Posterior vena cava (tissue), 2 donors: ENCODE data around the gene OR10G7. TPM values are rescaled to one million over a fixed set of nuclear protein-coding genes. Genes with fewer than 3 reads are reported as not detected.

Source experiments
- DNase-seq: peaks from one replicate; pipeline ENCODE4 v3.0.0-alpha.2; 2020; ENCODE audit warnings: low spot score
- intact Hi-C, 2 donors: fragments of 100-400 bp; cut with DNase I; formaldehyde crosslinking; loops; one replicate each; pipeline versions ENCODE4 v1.14.1 to v1.14.2; 2022 to 2023
- long read RNA-seq, 2 donors: library from polyadenylated mRNA; unstranded; transcript quantifications; one replicate each; pipeline ENCODE4 v2.0.0, GENCODE V29; 2020 to 2021
- total RNA-seq, 2 donors: library from RNA; stranded (reverse); fragmentation: NEBNext Ultra II Directional; extraction: Animal tissue kit (Norgen Biotek cat#: 25700); gene quantifications; one replicate each; pipeline ENCODE4 v1.2.1, GENCODE V29; 2021
- donor health status: DM: yes; HTN: yes; CAD: no.
- donor health status: DM: yes; HTN: yes; CAD: no.

Gene OR10G7, protein sequence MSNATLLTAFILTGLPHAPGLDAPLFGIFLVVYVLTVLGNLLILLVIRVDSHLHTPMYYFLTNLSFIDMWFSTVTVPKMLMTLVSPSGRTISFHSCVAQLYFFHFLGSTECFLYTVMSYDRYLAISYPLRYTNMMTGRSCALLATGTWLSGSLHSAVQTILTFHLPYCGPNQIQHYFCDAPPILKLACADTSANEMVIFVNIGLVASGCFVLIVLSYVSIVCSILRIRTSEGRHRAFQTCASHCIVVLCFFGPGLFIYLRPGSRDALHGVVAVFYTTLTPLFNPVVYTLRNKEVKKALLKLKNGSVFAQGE
- total RNA-seq: not detected
- long read RNA-seq, donor 1: 0 reads
- long read RNA-seq, donor 2: 0 reads

DNA sequence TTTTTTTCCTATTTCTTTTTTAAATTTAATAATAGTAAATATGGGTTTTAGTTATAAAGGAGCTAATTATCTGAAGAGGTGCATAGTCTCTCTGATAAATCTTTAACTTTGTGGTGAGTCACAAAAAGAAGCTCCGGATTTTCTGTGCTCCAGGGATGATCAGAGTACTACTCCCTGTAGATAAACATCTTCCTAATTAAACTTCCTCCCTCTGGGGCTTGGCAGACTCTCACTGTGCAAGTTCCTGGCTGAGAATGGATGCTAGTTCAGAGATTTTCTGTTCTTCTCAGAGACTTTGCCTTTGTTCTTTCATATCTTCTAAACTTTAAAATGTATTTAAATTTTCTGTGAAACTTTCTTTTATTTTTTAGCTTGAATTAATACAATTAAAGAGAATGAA, at the start of gene OR10G7:
OR10G7 (minus strand) TSS at position 72 of the 400 bp plus-strand sequence. CDS start 2,324 bp downstream, outside the sequence.
- intact Hi-C loops: no loop called here

DNA sequence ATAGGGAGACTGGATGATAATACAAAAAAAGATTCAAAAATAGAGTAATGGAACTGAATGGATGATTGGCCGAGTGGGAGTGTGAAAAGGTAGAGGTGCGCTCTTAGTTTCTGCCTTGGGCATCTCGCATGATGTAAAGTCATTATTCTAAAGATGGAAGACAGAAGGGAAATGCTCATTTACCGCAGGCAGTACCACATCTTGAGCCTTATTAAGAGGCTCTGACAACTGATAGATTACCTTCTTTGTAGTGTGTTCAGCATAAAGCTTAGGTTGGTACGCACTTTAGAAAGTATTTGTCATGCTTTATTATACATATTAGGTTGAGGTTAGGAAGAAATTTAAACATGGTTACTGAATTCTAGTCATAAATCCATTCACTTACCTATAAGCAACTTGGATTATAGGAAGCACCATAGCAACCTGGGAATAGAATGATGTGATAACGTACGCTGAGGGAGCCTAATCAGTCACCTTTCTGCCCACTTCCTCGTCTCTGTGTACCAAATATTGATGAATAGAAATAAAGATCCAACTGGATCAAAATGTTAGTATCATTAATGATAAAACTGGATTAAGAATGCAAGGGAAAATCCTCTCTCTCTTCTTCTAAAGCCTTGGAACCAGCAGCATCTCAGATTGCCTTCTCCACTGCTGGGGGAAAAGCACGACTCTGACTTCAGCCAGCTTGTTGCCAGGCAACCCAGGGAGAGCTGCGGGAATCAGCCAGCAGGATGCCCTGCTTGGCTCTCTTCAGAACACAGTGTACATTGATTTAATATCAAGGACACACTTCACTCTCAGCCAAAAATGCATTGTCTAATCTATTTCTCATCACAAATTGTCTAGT, 45.1 kb upstream of the OR10G7 start:
- no peak for DNase-seq
- intact Hi-C loops: no loop called here

More for the DNA sequence above, at the start of gene OR10G7:
- DNase-seq: no peak

GRCh38 chr11:124085583-124085982, 44.5 kb upstream of the OR10G7 start:
- no peak for DNase-seq
- intact Hi-C loops: no loop called here

GRCh38 chr11:124082371-124082770, 41.2 kb upstream of the OR10G7 start:
- intact Hi-C loops: no loop called here
- DNase-seq: no peak

DNA sequence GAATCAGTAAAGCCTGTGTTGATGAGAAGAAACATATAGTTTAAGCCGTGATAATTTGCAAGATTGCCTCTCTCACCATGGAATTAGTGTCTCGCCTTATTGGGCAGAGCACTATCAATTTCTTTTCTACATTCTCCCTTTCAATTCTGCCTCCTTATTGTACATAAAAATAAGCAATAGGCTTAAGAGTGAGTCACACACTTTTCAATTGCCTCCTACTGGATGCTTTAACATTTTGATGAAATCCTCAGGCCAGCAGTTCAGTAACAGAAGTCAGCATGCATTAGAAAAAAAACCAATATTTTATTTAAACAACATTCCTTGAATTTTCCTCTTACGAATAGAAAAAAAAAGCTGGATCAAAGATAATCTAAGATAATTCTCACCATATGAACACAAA, 40.4 kb upstream of the OR10G7 start:
- intact Hi-C loops: no loop called here
- DNase-seq: no peak

- intact Hi-C loops: no loop called here
- no peak for DNase-seq
These were observed 39.3 kb upstream of the OR10G7 start for GRCh38 chr11:124080327-124081001.

- no peak for DNase-seq
- intact Hi-C loops: loop anchor here in 1 of 2 donors (10.0 kb wide), 1 partner anchor 505 kb away; no protein-coding TSS in a partner anchor
These were observed 38.7 kb upstream of the OR10G7 start for GRCh38 chr11:124079631-124080326.

DNA sequence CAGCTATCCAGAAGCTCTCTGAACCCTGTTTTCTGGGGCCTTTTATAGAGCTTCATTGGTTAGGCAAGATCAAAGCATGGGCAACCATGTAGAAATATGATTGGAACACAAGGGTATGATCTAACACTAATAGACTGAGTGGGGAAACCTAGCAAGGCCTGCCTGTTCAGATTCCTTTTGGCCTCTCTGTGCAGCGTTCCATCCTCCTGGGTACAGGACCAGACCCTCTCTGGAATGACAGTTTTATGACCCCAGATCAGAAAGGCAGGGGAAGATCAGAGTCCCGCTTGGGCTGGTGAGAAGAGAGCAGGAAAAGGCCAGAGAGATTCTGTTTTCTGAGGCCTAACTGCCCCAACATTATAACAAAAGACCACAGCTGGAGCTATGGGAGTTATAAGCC, 37.5 kb upstream of the OR10G7 start:
- no peak for DNase-seq
- intact Hi-C loops: loop anchor here in 1 of 2 donors (10.0 kb wide), 1 partner anchor 506 kb away; no protein-coding TSS in a partner anchor

DNA sequence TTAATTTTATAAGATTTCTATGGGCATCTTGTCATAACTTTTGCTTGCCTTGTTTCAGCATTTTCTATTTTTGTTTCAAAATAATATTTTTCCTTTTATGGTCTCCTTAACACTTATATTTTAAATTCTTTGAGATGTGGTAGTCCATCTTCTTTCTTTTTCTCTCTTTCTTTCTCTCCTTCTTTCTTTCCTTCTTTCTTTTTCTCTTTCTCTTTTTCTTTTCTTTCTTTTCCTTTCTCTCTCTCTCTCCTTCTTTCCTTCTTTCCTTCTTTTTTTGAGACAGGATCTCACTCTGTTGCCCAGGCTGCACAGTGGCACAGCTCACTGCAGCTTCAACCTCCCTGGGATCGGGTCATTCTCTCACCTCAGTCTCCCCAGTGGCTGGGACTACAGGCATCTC, 36.1 kb upstream of the OR10G7 start:
- DNase-seq: no peak
- intact Hi-C loops: loop anchor here in 1 of 2 donors (10.0 kb wide), 1 partner anchor 508 kb away; no protein-coding TSS in a partner anchor

GRCh38 chr11:124075841-124076651, 34.9 kb upstream of the OR10G7 start:
- intact Hi-C loops: loop anchor here in 1 of 2 donors (10.0 kb wide), 1 partner anchor 509 kb away; no protein-coding TSS in a partner anchor
- peak; percentile 83 for DNase-seq

DNA sequence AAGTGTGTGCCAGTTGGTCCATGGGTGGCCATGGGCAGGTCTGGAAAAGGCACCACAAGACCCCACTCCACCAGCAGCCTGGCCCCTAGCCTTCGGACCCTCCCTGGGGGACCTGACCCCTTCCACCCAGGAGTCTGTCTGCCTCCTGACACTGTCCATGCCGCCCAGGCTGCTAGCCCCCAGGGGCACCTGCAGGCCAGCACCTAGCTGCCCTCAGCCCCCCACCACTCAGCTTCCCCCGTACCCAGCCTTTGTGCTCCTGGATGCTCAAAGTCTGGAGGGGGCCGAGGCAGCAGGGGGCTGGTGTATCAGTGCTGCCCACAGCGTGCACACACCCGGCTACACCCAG, 34.3 kb upstream of the OR10G7 start:
- no peak for DNase-seq
- intact Hi-C loops: loop anchor here in 1 of 2 donors (10.0 kb wide), 1 partner anchor 509 kb away; no protein-coding TSS in a partner anchor

- no peak for DNase-seq
- intact Hi-C loops: loop anchor here in 1 of 2 donors (10.0 kb wide), 1 partner anchor 510 kb away; no protein-coding TSS in a partner anchor
These were observed 33.4 kb upstream of the OR10G7 start for GRCh38 chr11:124074554-124074953.

DNA sequence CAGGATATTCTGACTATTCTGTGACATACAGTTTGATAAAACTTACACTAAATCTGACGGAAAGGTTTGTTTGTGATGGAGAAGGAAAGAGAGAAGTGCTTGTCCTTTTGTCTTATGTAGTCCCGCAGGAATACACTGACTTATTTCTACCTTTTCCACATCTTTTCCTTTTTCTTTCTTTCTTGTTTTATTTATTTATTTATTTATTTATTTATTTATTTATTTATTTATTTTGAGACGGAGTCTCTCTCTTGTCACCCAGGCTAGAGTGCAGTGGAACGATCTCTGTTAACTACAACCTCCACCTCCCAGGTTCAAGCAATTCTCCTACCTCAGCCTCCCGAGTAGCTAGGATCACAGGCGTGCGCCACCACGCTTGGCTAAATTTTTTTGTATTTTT, 31.0 kb upstream of the OR10G7 start:
- intact Hi-C loops: loop anchor here in 1 of 2 donors (10.0 kb wide), 1 partner anchor 513 kb away; no protein-coding TSS in a partner anchor

DNA sequence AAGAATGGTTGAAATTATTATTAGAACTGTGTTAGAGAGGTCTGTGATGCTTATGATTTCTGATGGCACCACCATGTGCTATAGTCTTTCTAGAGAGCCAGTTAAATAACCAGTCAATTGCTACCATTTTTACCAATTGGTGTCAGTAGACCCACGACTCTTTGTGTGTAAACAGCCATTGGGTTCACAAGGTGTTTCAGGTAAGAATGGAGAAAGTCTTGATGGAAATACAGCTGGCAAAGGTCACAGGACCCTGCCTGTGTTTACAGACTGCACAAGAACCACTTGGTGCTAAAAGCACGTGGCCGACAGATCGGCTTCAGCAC, 30.5 kb upstream of the OR10G7 start:
- intact Hi-C loops: loop anchor here in 1 of 2 donors (10.0 kb wide), 1 partner anchor 513 kb away; no protein-coding TSS in a partner anchor
- no peak for DNase-seq

More for the DNA sequence above, 31.0 kb upstream of the OR10G7 start:
- no peak for DNase-seq

DNA sequence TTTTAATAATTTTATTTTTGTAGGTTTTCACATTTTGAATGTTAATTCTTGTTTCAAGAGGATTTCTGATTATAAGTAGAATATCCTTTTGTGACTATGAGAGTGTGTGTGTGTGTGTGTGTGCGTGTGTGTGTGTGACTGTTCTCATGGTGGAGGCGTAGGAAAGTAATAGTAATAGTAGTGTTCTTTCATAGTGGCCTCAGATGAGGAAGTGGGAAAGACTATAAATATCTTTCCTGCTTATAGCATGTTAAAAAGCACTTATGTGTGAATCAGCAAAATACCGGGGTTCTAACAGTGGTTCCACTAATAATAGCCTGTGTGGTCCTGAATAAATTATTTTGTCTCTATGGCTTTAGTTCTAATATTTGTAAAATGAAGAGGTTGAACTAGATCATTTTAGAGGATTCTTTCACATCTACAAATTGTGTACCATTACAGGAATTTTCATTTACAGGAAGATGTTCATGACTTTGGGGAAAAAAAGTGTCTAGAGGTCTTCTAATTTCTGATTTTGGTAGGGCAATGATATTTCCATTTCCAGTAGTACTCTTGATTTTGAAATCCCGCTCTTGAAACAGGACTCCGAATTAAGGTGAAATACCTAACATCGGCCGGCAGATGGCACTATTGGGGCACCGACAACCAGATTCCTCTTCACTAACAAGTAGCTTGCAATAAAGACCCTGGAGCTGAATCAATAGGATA, 29.9 kb upstream of the OR10G7 start:
- intact Hi-C loops: loop anchor here in 1 of 2 donors (10.0 kb wide), 1 partner anchor 514 kb away; no protein-coding TSS in a partner anchor
- DNase-seq: peak; percentile 89

GRCh38 chr11:124069429-124070401, 28.6 kb upstream of the OR10G7 start:
- intact Hi-C loops: loop anchor here in 1 of 2 donors (10.0 kb wide), 1 partner anchor 515 kb away; no protein-coding TSS in a partner anchor
- DNase-seq: no peak
